ENCODE results near the gene MT1M. TPM values are rescaled to one million over a fixed set of nuclear protein-coding genes. Genes with fewer than 3 reads are reported as not detected.

Gene MT1M
- total RNA-seq, 2 donors from 2014 or later: not detected

- Mint-ChIP-seq H3K4me1 (peaks cover 17% of the 10 kb centered on the region), H3K27ac (no peak overlapping the region), H3K4me3 (peak overlapping the region; percentile 95), H3K27me3 (peaks cover 26% of the 10 kb centered on the region), H3K36me3 (ENCODE audit: low read depth) (peaks cover under 1% of the 10 kb centered on the region)
- no peaks in the 10 kb centered on the region for H3K9me3 ChIP-seq (ENCODE audit: control insufficient read depth, low read length, poor library complexity, severe bottlenecking)
- ATAC-seq: no peak
- no peak for DNase-seq
Observed at GRCh38 chr16:56626685-56627084, 5.8 kb upstream of the MT1M start.

GRCh38 chr16:56628486-56629350 is 3.7 kb upstream of the MT1M start:
- H3K4me1 Mint-ChIP-seq: peaks cover 21% of the 10 kb centered on the region
- no peak overlapping the region for H3K27ac Mint-ChIP-seq
- no peak for ATAC-seq
- H3K9me3 ChIP-seq (ENCODE audit: control insufficient read depth, low read length, poor library complexity, severe bottlenecking): no peaks in the 10 kb centered on the region
- no peak overlapping the region for H3K4me3 Mint-ChIP-seq
- peaks cover 3% of the 10 kb centered on the region for H3K36me3 Mint-ChIP-seq (ENCODE audit: low read depth)
- no peak for DNase-seq
- peaks cover 42% of the 10 kb centered on the region for H3K27me3 Mint-ChIP-seq

- no peak overlapping the region for H3K4me3 Mint-ChIP-seq
- H3K9me3 ChIP-seq (ENCODE audit: control insufficient read depth, low read length, poor library complexity, severe bottlenecking): no peaks in the 10 kb centered on the region
- H3K27me3 Mint-ChIP-seq: peaks cover 50% of the 10 kb centered on the region
- H3K36me3 Mint-ChIP-seq (ENCODE audit: low read depth): peaks cover 3% of the 10 kb centered on the region
- no peak for DNase-seq
- H3K27ac Mint-ChIP-seq: no peak overlapping the region
- ATAC-seq: no peak
- peaks cover 21% of the 10 kb centered on the region for H3K4me1 Mint-ChIP-seq
Observed at GRCh38 chr16:56629531-56629930, 2.9 kb upstream of the MT1M start.

GRCh38 chr16:56630134-56630533 is 2.3 kb upstream of the MT1M start:
- DNase-seq: no peak
- peak; percentile 30 for ATAC-seq
- Mint-ChIP-seq H3K36me3 (ENCODE audit: low read depth) (peaks cover 5% of the 10 kb centered on the region), H3K4me3 (no peak overlapping the region), H3K4me1 (peaks cover 21% of the 10 kb centered on the region), H3K27me3 (peaks cover 54% of the 10 kb centered on the region), H3K27ac (no peak overlapping the region)
- no peaks in the 10 kb centered on the region for H3K9me3 ChIP-seq (ENCODE audit: control insufficient read depth, low read length, poor library complexity, severe bottlenecking)

- Mint-ChIP-seq H3K4me3 (peak overlapping the region; percentile 79), H3K4me1 (peaks cover 14% of the 10 kb centered on the region), H3K27me3 (peaks cover 55% of the 10 kb centered on the region), H3K36me3 (ENCODE audit: low read depth) (peaks cover 5% of the 10 kb centered on the region), H3K27ac (no peak overlapping the region)
- H3K9me3 ChIP-seq (ENCODE audit: control insufficient read depth, low read length, poor library complexity, severe bottlenecking): no peaks in the 10 kb centered on the region
- DNase-seq (no peak), ATAC-seq (no peak)
Observed at GRCh38 chr16:56631197-56631596, 1.3 kb upstream of the MT1M start.

GRCh38 chr16:56631832-56632155 is 665 bp upstream of the MT1M start:
- DNase-seq (no peak), ATAC-seq (no peak)
- Mint-ChIP-seq H3K27me3 (peaks cover 61% of the 10 kb centered on the region), H3K27ac (no peak overlapping the region), H3K4me3 (peak overlapping the region; percentile 79), H3K4me1 (peaks cover 15% of the 10 kb centered on the region), H3K36me3 (ENCODE audit: low read depth) (peaks cover 5% of the 10 kb centered on the region)
- H3K9me3 ChIP-seq (ENCODE audit: control insufficient read depth, low read length, poor library complexity, severe bottlenecking): no peaks in the 10 kb centered on the region

GRCh38 chr16:56632848-56633365 is 448 bp downstream of the MT1M start:
- ATAC-seq (no peak), DNase-seq (no peak)
- Mint-ChIP-seq H3K4me3 (peak overlapping the region; percentile 77), H3K27ac (no peak overlapping the region), H3K27me3 (peaks cover 72% of the 10 kb centered on the region), H3K4me1 (peaks cover 18% of the 10 kb centered on the region), H3K36me3 (ENCODE audit: low read depth) (peaks cover 8% of the 10 kb centered on the region)
- H3K9me3 ChIP-seq (ENCODE audit: control insufficient read depth, low read length, poor library complexity, severe bottlenecking): no peaks in the 10 kb centered on the region

GRCh38 chr16:56633535-56633934 is 1.1 kb downstream of the MT1M start:
- H3K9me3 ChIP-seq (ENCODE audit: control insufficient read depth, low read length, poor library complexity, severe bottlenecking): no peaks in the 10 kb centered on the region
- Mint-ChIP-seq H3K4me1 (peaks cover 21% of the 10 kb centered on the region), H3K27ac (no peak overlapping the region), H3K36me3 (ENCODE audit: low read depth) (peaks cover 8% of the 10 kb centered on the region), H3K4me3 (no peak overlapping the region), H3K27me3 (peaks cover 76% of the 10 kb centered on the region)
- ATAC-seq (no peak), DNase-seq (no peak)

- no peaks in the 10 kb centered on the region for H3K9me3 ChIP-seq (ENCODE audit: control insufficient read depth, low read length, poor library complexity, severe bottlenecking)
- Mint-ChIP-seq H3K36me3 (ENCODE audit: low read depth) (peaks cover 8% of the 10 kb centered on the region), H3K27me3 (peaks cover 88% of the 10 kb centered on the region), H3K27ac (peak overlapping the region; percentile 86), H3K4me3 (peak overlapping the region; percentile 90), H3K4me1 (peaks cover 23% of the 10 kb centered on the region)
- ATAC-seq (no peak), DNase-seq (no peak)
Observed at GRCh38 chr16:56634715-56635440, 2.4 kb downstream of the MT1M start.

GRCh38 chr16:56635441-56635967 is 3.0 kb downstream of the MT1M start:
- peak; percentile 31 for ATAC-seq
- Mint-ChIP-seq H3K4me1 (peaks cover 23% of the 10 kb centered on the region), H3K27me3 (peaks cover 90% of the 10 kb centered on the region), H3K4me3 (peak overlapping the region; percentile 90), H3K27ac (peak overlapping the region; percentile 86), H3K36me3 (ENCODE audit: low read depth) (peaks cover 8% of the 10 kb centered on the region)
- no peaks in the 10 kb centered on the region for H3K9me3 ChIP-seq (ENCODE audit: control insufficient read depth, low read length, poor library complexity, severe bottlenecking)
- no peak for DNase-seq

GRCh38 chr16:56636616-56637413 is 4.4 kb downstream of the MT1M start:
- Mint-ChIP-seq H3K4me3 (no peak overlapping the region), H3K27me3 (peaks cover 83% of the 10 kb centered on the region), H3K27ac (no peak overlapping the region), H3K36me3 (ENCODE audit: low read depth) (peaks cover 6% of the 10 kb centered on the region), H3K4me1 (peaks cover 21% of the 10 kb centered on the region)
- no peak for ATAC-seq
- DNase-seq: no peak
- H3K9me3 ChIP-seq (ENCODE audit: control insufficient read depth, low read length, poor library complexity, severe bottlenecking): no peaks in the 10 kb centered on the region

- DNase-seq (no peak), ATAC-seq (peak; percentile 36)
- no peaks in the 10 kb centered on the region for H3K9me3 ChIP-seq (ENCODE audit: control insufficient read depth, low read length, poor library complexity, severe bottlenecking)
- no peak within 1 kb of the TSS for H3K27ac Mint-ChIP-seq
- peaks cover 5% of the 10 kb centered on the region for H3K36me3 Mint-ChIP-seq (ENCODE audit: low read depth)
- H3K4me3 Mint-ChIP-seq: peak within 1 kb of the TSS; percentile 77
- H3K4me1 Mint-ChIP-seq: peaks cover 23% of the 10 kb centered on the region
- H3K27me3 Mint-ChIP-seq: peaks cover 74% of the 10 kb centered on the region
Observed at GRCh38 chr16:56637814-56638750, 5.6 kb downstream of the MT1M start, which contains the start of gene MT1A. Gene MT1A (plus strand): TSS chr16:56638666. CDS start chr16:56638739, 73 bp downstream.

Measured in T-helper 17 cell (primary cell).